H1 (cell line): ENCODE results near the gene CACNA1C. TPM values are rescaled to one million over a fixed set of nuclear protein-coding genes. Genes with fewer than 3 reads are reported as not detected.

Experiments
- BRCA1 ChIP-seq: IDR thresholded peaks from 2 replicates; pipeline ENCODE4 v1.6.1; 2012; ENCODE audit warnings: low read depth, low read length, improper control_type of control experiment
- RBBP5 ChIP-seq: IDR thresholded peaks from 2 replicates; pipeline ENCODE4 v1.7.1; 2012; ENCODE audit warnings: low read depth, mild to moderate bottlenecking, inconsistent platforms, low read length, moderate library complexity, borderline replicate concordance
- SIN3A ChIP-seq, 2 experiments: IDR thresholded peaks in 1 of 2; conservative IDR thresholded peaks in 1 of 2; 2 replicates each; pipeline ENCODE4 v1.6.1; 2011 to 2012; ENCODE audit warnings: low read length in 2 of 2, improper control_type of control experiment in 1 of 2, low read depth in 1 of 2, mild to moderate bottlenecking in 1 of 2
- polyA plus RNA-seq, 7 experiments: library from polyadenylated mRNA; depleted of rRNA in 3 of 7; stranded (reverse) in 5 of 7; unstranded in 2 of 7; fragments of >200 nt in 5 of 7; fragments of 200-250 nt in 2 of 7; gene quantifications; 1 replicate in 5 of 7; 2 replicates in 1 of 7; 4 replicates in 1 of 7; pipeline versions ENCODE4 v1.2.1 to v1.2.3, GENCODE V29; 2011 to 2013; ENCODE audit warnings: missing spikeins in 2 of 7, mixed read lengths in 2 of 7
- total RNA-seq: library from RNA; stranded (reverse); fragmentation: NEBNext Ultra II Directional; extraction: Animal tissue kit (Norgen Biotek cat#: 25700); gene quantifications from 2 replicates; pipeline ENCODE4 v1.2.1, GENCODE V29; 2021

Gene CACNA1C
- total and polyA plus RNA-seq, 2 of the 8 experiments (the other 6 are each of a cell fraction or from before 2014, with no cell fraction given): 1.3 TPM

DNA sequence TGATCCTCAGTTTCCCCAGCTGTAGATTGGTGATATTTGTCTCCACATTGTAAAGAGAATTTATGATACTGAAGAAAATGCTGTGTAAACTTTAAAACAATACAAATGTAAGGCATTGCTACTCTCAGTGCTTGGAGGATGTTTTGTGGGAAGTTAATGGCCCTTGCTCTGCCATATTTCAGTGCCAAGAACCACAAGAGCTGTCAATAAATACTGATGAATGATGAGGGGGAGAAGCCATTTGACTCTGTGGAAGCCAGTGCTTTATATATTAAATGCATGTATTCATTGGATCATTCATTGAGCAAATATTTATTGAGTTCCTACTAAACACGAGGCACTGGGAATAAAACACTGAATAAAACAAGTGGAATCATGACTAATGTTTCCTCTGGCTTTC lies 30.8 kb downstream of the CACNA1C start (continued):
- TF ChIP-seq SIN3A (conservative IDR thresholded peaks at IDR 0.05 in 1 of 2, IDR thresholded peaks at IDR 0.05 in 1 of 2; ENCODE audit: low read depth in 1 of 2, low read length in 2 of 2) (no peak), RBBP5 (no peak), BRCA1 (no peak)
